HepG2 (cell line): ENCODE results near the gene IFNLR1. TPM values are rescaled to one million over a fixed set of nuclear protein-coding genes. Genes with fewer than 3 reads are reported as not detected.

Source experiments
- ARHGAP35 ChIP-seq: sonication (generic); formaldehyde crosslinking; IDR thresholded peaks from 2 replicates; pipeline ENCODE4 v1.9.0; 2022; ENCODE audit warnings: mild to moderate bottlenecking, inconsistent platforms, moderate library complexity, missing genetic modification reagents, borderline replicate concordance
- HNF4G ChIP-seq, 2 experiments: sonication (generic) in 1 of 2; formaldehyde crosslinking in 1 of 2; IDR thresholded peaks; 2 replicates each; pipeline versions ENCODE4 v1.4.0 to v1.6.1; 2011 to 2020; ENCODE audit warnings: borderline replicate concordance in 2 of 2, low read depth in 2 of 2, mild to moderate bottlenecking in 2 of 2, low read length in 1 of 2, missing genetic modification reagents in 1 of 2, moderate library complexity in 1 of 2
- HOXA3 ChIP-seq: sonication (generic); formaldehyde crosslinking; IDR thresholded peaks from 2 replicates; pipeline ENCODE4 v1.5.0; 2020; ENCODE audit warnings: missing genetic modification reagents
- KDM2A ChIP-seq: sonication (generic); formaldehyde crosslinking; IDR thresholded peaks from 2 replicates; pipeline ENCODE4 v1.4.0; 2020; ENCODE audit warnings: low read depth, missing genetic modification reagents, borderline replicate concordance
- KLF12 ChIP-seq: sonication (generic); formaldehyde crosslinking; IDR thresholded peaks from 2 replicates; pipeline ENCODE4 v1.4.0; 2020; ENCODE audit warnings: missing genetic modification reagents, borderline replicate concordance
- MIER3 ChIP-seq: IDR thresholded peaks from 2 replicates; pipeline ENCODE4 v1.6.1; 2016; ENCODE audit warnings: missing compliant biosample characterization, borderline replicate concordance
- NFKB2 ChIP-seq: sonication (generic); formaldehyde crosslinking; IDR thresholded peaks from 2 replicates; pipeline ENCODE4 v1.4.0; 2020; ENCODE audit warnings: missing genetic modification reagents, borderline replicate concordance
- RNF2 ChIP-seq: fragments of 450-650 bp; conservative IDR thresholded peaks from 2 replicates; pipeline ENCODE4 v1.6.1; 2016; ENCODE audit warnings: low read depth
- SKI ChIP-seq: fragments of 450-650 bp; IDR thresholded peaks from one replicate; pipeline ENCODE4 v1.6.1; 2018; ENCODE audit warnings: mild to moderate bottlenecking; ENCODE audit not compliant: partially characterized antibody
- ZKSCAN1 ChIP-seq: fragments of 150-350 bp; IDR thresholded peaks from 2 replicates; pipeline ENCODE4 v1.6.1; 2014; ENCODE audit warnings: low read length
- ZNF124 ChIP-seq: sonication (generic); formaldehyde crosslinking; IDR thresholded peaks from 2 replicates; pipeline ENCODE4 v1.4.0; 2020; ENCODE audit warnings: missing genetic modification reagents
- ZNF253 ChIP-seq: sonication (generic); formaldehyde crosslinking; IDR thresholded peaks from 2 replicates; pipeline ENCODE4 v1.8.0; 2022; ENCODE audit warnings: mild to moderate bottlenecking, missing genetic modification reagents, borderline replicate concordance
- ZNF672 ChIP-seq: sonication (generic); formaldehyde crosslinking; IDR thresholded peaks from 2 replicates; pipeline ENCODE4 v1.8.1; 2022; ENCODE audit warnings: missing genetic modification reagents
- ZNF674 ChIP-seq: sonication (generic); formaldehyde crosslinking; IDR thresholded peaks from 2 replicates; pipeline ENCODE4 v1.5.0; 2020; ENCODE audit warnings: low read depth, mild to moderate bottlenecking, missing genetic modification reagents
- polyA plus RNA-seq, 8 experiments: library from polyadenylated mRNA; depleted of rRNA in 3 of 8; stranded (reverse) in 7 of 8; unstranded in 1 of 8; fragments of >200 nt; fragmentation: Illumina TruSeq in 4 of 8; extraction: Trizol in 4 of 8; gene quantifications; 2 replicates each; pipeline versions ENCODE4 v1.2.1 to v1.2.3, GENCODE V29; 2011 to 2016; ENCODE audit warnings: low read depth in 4 of 8, missing spikeins in 1 of 8, mixed read lengths in 1 of 8; ENCODE audit not compliant: insufficient read depth in 1 of 8
- total RNA-seq, 5 experiments: library from RNA; depleted of rRNA; stranded (reverse); fragments of >200 nt; fragmentation: Illumina TruSeq; extraction: Trizol; gene quantifications; 2 replicates each; pipeline ENCODE4 v1.2.3, GENCODE V29; 2016; ENCODE audit warnings: low read depth in 1 of 5
- TF ChIP-seq, protein P1 (sequence below): sonication (generic); formaldehyde crosslinking; IDR thresholded peaks from 2 replicates; pipeline ENCODE4 v1.5.0; 2020; ENCODE audit warnings: mild to moderate bottlenecking, missing genetic modification reagents
- TF ChIP-seq, protein P2 (sequence below): sonication (generic); formaldehyde crosslinking; IDR thresholded peaks from 2 replicates; pipeline ENCODE4 v1.4.0; 2020; ENCODE audit warnings: missing genetic modification reagents, borderline replicate concordance
- TF ChIP-seq, protein P3 (sequence below): IDR thresholded peaks from 2 replicates; pipeline ENCODE4 v1.4.0; 2020; ENCODE audit warnings: mild to moderate bottlenecking, missing genetic modification reagents

IFNLR1 gene
- total and polyA plus RNA-seq, 2 of the 13 experiments (the other 11 are each of a cell fraction or from before 2014, with no cell fraction given), result 3.8 to 8.5 TPM

DNA sequence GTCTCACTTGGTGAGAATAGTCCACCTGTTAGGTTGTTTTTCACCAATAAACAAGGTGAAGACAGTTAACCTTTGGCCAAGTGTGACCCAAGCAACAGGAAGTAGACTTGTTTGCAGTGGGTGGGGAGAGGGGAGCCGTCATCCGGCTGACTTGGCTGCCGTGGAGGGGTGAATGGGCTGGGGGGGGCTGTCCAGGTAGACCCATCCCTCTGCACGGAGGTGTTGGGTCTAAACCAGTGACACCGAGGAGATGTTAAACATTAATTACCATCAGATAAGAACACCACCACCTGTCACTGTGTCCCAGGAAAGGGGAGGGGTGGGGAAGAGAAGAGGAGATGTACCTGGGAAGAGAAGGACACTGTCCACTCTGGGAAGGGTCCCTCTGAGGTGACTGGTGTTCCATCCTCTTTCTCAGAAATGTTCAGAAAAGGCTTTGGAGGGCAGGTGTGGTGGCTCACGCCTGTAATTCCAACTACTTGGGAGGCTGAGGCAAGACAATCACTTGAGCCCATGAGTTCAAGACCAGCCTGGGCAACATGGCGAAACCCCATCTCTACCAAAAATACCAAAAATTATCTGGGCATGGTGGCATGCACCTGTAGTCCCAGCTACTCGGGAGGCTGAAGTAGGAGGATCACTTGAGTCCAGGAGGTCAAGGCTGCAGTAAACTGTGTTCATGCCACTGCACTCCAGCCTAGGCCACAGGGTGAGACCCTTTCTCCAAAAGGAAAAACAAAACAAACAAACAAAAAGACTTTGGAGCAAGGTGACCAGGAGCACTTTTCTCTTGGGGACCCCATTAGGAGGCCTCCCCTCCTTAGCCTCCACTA lies 68.5 kb downstream of the IFNLR1 start (continued):
- TF ChIP-seq ZNF253 (CRISPR knock-in tag) (no peak), MIER3 (CRISPR knock-in tag) (peak; percentile 66; the same call in 1 of the 2 replicates), RNF2 (no peak), SKI (peak; percentile 56), ZKSCAN1 (no peak), HNF4G (IDR thresholded peaks at IDR 0.05; ENCODE audit: borderline replicate concordance, low read depth, low read length) (peak; percentile 70), HNF4G (CRISPR knock-in tag; IDR thresholded peaks at IDR 0.05; ENCODE audit: borderline replicate concordance, low read depth) (peak; percentile 76; the same call in 1 of the 2 replicates), ZNF124 (CRISPR knock-in tag) (no peak), HOXA3 (CRISPR knock-in tag) (peak; percentile 36; the same call in 1 of the 2 replicates), ARHGAP35 (no peak), KLF12 (CRISPR knock-in tag) (no peak), ZNF672 (CRISPR knock-in tag) (no peak), NFKB2 (no peak), ZNF674 (CRISPR knock-in tag) (no peak), KDM2A (no peak)
- TF ChIP-seq, protein P1, sequence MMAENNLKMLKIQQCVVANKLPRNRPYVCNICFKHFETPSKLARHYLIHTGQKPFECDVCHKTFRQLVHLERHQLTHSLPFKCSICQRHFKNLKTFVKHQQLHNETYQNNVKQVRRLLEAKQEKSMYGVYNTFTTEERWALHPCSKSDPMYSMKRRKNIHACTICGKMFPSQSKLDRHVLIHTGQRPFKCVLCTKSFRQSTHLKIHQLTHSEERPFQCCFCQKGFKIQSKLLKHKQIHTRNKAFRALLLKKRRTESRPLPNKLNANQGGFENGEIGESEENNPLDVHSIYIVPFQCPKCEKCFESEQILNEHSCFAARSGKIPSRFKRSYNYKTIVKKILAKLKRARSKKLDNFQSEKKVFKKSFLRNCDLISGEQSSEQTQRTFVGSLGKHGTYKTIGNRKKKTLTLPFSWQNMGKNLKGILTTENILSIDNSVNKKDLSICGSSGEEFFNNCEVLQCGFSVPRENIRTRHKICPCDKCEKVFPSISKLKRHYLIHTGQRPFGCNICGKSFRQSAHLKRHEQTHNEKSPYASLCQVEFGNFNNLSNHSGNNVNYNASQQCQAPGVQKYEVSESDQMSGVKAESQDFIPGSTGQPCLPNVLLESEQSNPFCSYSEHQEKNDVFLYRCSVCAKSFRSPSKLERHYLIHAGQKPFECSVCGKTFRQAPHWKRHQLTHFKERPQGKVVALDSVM (CRISPR knock-in tag), result peak; percentile 73; the same call in 1 of the 2 replicates
- TF ChIP-seq, protein P2, sequence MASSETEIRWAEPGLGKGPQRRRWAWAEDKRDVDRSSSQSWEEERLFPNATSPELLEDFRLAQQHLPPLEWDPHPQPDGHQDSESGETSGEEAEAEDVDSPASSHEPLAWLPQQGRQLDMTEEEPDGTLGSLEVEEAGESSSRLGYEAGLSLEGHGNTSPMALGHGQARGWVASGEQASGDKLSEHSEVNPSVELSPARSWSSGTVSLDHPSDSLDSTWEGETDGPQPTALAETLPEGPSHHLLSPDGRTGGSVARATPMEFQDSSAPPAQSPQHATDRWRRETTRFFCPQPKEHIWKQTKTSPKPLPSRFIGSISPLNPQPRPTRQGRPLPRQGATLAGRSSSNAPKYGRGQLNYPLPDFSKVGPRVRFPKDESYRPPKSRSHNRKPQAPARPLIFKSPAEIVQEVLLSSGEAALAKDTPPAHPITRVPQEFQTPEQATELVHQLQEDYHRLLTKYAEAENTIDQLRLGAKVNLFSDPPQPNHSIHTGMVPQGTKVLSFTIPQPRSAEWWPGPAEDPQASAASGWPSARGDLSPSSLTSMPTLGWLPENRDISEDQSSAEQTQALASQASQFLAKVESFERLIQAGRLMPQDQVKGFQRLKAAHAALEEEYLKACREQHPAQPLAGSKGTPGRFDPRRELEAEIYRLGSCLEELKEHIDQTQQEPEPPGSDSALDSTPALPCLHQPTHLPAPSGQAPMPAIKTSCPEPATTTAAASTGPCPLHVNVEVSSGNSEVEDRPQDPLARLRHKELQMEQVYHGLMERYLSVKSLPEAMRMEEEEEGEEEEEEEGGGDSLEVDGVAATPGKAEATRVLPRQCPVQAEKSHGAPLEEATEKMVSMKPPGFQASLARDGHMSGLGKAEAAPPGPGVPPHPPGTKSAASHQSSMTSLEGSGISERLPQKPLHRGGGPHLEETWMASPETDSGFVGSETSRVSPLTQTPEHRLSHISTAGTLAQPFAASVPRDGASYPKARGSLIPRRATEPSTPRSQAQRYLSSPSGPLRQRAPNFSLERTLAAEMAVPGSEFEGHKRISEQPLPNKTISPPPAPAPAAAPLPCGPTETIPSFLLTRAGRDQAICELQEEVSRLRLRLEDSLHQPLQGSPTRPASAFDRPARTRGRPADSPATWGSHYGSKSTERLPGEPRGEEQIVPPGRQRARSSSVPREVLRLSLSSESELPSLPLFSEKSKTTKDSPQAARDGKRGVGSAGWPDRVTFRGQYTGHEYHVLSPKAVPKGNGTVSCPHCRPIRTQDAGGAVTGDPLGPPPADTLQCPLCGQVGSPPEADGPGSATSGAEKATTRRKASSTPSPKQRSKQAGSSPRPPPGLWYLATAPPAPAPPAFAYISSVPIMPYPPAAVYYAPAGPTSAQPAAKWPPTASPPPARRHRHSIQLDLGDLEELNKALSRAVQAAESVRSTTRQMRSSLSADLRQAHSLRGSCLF, result no peak
- TF ChIP-seq, protein P3, sequence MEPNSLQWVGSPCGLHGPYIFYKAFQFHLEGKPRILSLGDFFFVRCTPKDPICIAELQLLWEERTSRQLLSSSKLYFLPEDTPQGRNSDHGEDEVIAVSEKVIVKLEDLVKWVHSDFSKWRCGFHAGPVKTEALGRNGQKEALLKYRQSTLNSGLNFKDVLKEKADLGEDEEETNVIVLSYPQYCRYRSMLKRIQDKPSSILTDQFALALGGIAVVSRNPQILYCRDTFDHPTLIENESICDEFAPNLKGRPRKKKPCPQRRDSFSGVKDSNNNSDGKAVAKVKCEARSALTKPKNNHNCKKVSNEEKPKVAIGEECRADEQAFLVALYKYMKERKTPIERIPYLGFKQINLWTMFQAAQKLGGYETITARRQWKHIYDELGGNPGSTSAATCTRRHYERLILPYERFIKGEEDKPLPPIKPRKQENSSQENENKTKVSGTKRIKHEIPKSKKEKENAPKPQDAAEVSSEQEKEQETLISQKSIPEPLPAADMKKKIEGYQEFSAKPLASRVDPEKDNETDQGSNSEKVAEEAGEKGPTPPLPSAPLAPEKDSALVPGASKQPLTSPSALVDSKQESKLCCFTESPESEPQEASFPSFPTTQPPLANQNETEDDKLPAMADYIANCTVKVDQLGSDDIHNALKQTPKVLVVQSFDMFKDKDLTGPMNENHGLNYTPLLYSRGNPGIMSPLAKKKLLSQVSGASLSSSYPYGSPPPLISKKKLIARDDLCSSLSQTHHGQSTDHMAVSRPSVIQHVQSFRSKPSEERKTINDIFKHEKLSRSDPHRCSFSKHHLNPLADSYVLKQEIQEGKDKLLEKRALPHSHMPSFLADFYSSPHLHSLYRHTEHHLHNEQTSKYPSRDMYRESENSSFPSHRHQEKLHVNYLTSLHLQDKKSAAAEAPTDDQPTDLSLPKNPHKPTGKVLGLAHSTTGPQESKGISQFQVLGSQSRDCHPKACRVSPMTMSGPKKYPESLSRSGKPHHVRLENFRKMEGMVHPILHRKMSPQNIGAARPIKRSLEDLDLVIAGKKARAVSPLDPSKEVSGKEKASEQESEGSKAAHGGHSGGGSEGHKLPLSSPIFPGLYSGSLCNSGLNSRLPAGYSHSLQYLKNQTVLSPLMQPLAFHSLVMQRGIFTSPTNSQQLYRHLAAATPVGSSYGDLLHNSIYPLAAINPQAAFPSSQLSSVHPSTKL (CRISPR knock-in tag), result peak; percentile 73
